Measurements from ENCODE around the gene RSPO3. TPM values are rescaled to one million over a fixed set of nuclear protein-coding genes. Genes with fewer than 3 reads are reported as not detected.
A peak's percentile ranks its signal among the peaks of the same experiment; 100 is the strongest.

RSPO3 gene
- total and polyA plus RNA-seq, 2 of the 4 experiments (the other 2 are of a cell fraction): not detected

- no peak overlapping the region for H3K23ac ChIP-seq (ENCODE audit: low read depth, low read length)
- in situ Hi-C loops (cut with MboI; ENCODE audit: low sequenced_read_pairs) (no loop called here), intact Hi-C loops (cut with micrococcal nuclease) (no loop called here), dilution Hi-C loops (cut with HindIII; ENCODE audit: low sequenced_read_pairs, unreplicated experiment) (no loop called here)
- H4K8ac ChIP-seq (ENCODE audit: low read depth in 2 of 2, low read length in 2 of 2): no peak overlapping the region
- no peak overlapping the region for H3K18ac ChIP-seq (ENCODE audit: low read depth, low read length)
- no peak overlapping the region for H3K9ac ChIP-seq (ENCODE audit: low read depth, low read length)
- CTCF ChIA-PET: no interaction called here
- H2BK20ac ChIP-seq (ENCODE audit: low read depth, low read length): no peak overlapping the region
- H3K4ac ChIP-seq (ENCODE audit: low read depth, low read length): no peak overlapping the region
- no peak overlapping the region for H3K4me3 ChIP-seq (ENCODE audit: insufficient read depth, low read depth, low read length)
- H3K56ac ChIP-seq (ENCODE audit: extremely low read depth, insufficient read depth, low read length): no peak overlapping the region
- BruUV-seq (replicated peaks): no TSS peak
- H3K4me2 ChIP-seq (ENCODE audit: low read depth, low read length): no peak overlapping the region
- H3K79me1 ChIP-seq (ENCODE audit: low read depth in 1 of 2, low read length in 2 of 2): no peaks in the 10 kb centered on the region
- no peaks in the 10 kb centered on the region for H4K20me1 ChIP-seq (ENCODE audit: insufficient read depth, low read length)
- H2AFZ ChIP-seq (replicated peaks; ENCODE audit: low read length, poor library complexity): no peak overlapping the region
- no peak for DNase-seq
- no peaks in the 10 kb centered on the region for H3K9me3 ChIP-seq (ENCODE audit: control insufficient read depth, insufficient read depth, low read length)
- H4K5ac ChIP-seq (ENCODE audit: low read depth, low read length): no peak overlapping the region
- H4K91ac ChIP-seq (ENCODE audit: insufficient read depth, low read depth, low read length): no peak overlapping the region
- no CpG with 5 or more reads among the region's 1 CpG for WGBS, 2 experiments (ENCODE audit: extremely low coverage in 2 of 2, insufficient read length in 1 of 2)
- no peak overlapping the region for H2BK5ac ChIP-seq (ENCODE audit: low read depth, low read length, poor library complexity, severe bottlenecking)
- no peak overlapping the region for H2BK15ac ChIP-seq (ENCODE audit: low read depth, low read length)
- H3K27me3 ChIP-seq (ENCODE audit: control insufficient read depth, insufficient read depth, low read length): peaks cover 2% of the 10 kb centered on the region
- peak; percentile 70 for TF ChIP-seq NFE2L2 (IDR thresholded peaks at IDR 0.05; ENCODE audit: low read depth, low read length)
- TF ChIP-seq RCOR1 (IDR thresholded peaks at IDR 0.05; ENCODE audit: insufficient replicate concordance, low read length): no peak
- H3K27ac ChIP-seq (ENCODE audit: insufficient read depth, low read length): no peak overlapping the region
- no peaks in the 10 kb centered on the region for H3K36me3 ChIP-seq (ENCODE audit: control insufficient read depth, insufficient read depth, low read length)
- no peak overlapping the region for H2AK9ac ChIP-seq (replicated peaks; ENCODE audit: low read depth, low read length, poor library complexity)
- H2AK5ac ChIP-seq (ENCODE audit: low read depth, low read length): no peak overlapping the region
- H3K9me1 ChIP-seq (ENCODE audit: insufficient read depth, low read length): no peaks in the 10 kb centered on the region
- no peak overlapping the region for H3K14ac ChIP-seq (replicated peaks; ENCODE audit: low read depth, low read length)
- H2BK120ac ChIP-seq (ENCODE audit: low read depth, low read length): no peak overlapping the region
- POLR2A ChIA-PET (ENCODE audit: unreplicated experiment): no interaction called here
- ATAC-seq (ENCODE audit: low read depth): no peak
- peaks cover 2% of the 10 kb centered on the region; the same call in 1 of the 2 replicates for H3K4me1 ChIP-seq (ENCODE audit: control insufficient read depth, insufficient read depth, low read length)
Measured at GRCh38 chr6:127176146-127176545, 57.7 kb downstream of the RSPO3 start.

Data from IMR-90 (cell line).